Thymus (tissue), 11 donors: ENCODE data around the gene OBP2A. TPM values are rescaled to one million over a fixed set of nuclear protein-coding genes. Genes with fewer than 3 reads are reported as not detected.
A peak's percentile ranks its signal among the peaks of the same experiment; 100 is the strongest.
"Not testable (repeated sequence)": the region's sequence is repeated elsewhere in the genome, so short reads cannot be mapped to it uniquely, and the experiment has no call there.

ENCODE experiments used
- DNase-seq, 9 donors: peaks; one replicate each; pipeline ENCODE4 v3.0.0-alpha.2; 2013; ENCODE audit warnings: low spot score in 9 of 9, low read depth in 6 of 9, missing footprints in 1 of 9
- H3K27ac ChIP-seq, 2 donors: one replicate each; pipeline ENCODE4 v1.5.1; 2013; ENCODE audit warnings: control low read depth in 1 of 2, low read depth in 1 of 2, low read length in 1 of 2, mild to moderate bottlenecking in 1 of 2, moderate library complexity in 1 of 2
- H3K27me3 ChIP-seq, 2 donors: one replicate each; pipeline ENCODE4 v1.5.1; 2013; ENCODE audit warnings: low read length in 1 of 2; ENCODE audit not compliant: control insufficient read depth in 2 of 2, insufficient read depth in 1 of 2
- H3K36me3 ChIP-seq, 2 donors: one replicate each; pipeline ENCODE4 v1.5.1; 2013; ENCODE audit warnings: low read length in 1 of 2, mild to moderate bottlenecking in 1 of 2, moderate library complexity in 1 of 2; ENCODE audit not compliant: control insufficient read depth in 2 of 2, insufficient read depth in 2 of 2
- H3K4me1 ChIP-seq, 2 donors: one replicate each; pipeline ENCODE4 v1.5.1; 2013; ENCODE audit warnings: low read length in 2 of 2; ENCODE audit not compliant: control insufficient read depth in 2 of 2, insufficient read depth in 2 of 2
- H3K4me3 ChIP-seq, 2 donors: one replicate each; pipeline ENCODE4 v1.5.1; 2013; ENCODE audit warnings: low read length in 2 of 2, control low read depth in 1 of 2, mild to moderate bottlenecking in 1 of 2
- H3K9me3 ChIP-seq, 2 donors: one replicate each; pipeline ENCODE4 v1.5.1; 2013; ENCODE audit warnings: low read length in 1 of 2, mild to moderate bottlenecking in 1 of 2; ENCODE audit not compliant: control insufficient read depth in 2 of 2, insufficient read depth in 1 of 2
- WGBS: extraction: QIAGEN DNeasy Blood & Tissue Kit; methylation state at CpG from one replicate; pipeline ENCODE4 v1.1.7; 2013; 5-methylcytosine and 5-hydroxymethylcytosine counted together
- polyA plus RNA-seq: library from polyadenylated mRNA; stranded (reverse); fragments of 200-250 nt; gene quantifications from one replicate; pipeline ENCODE4 v1.2.3, GENCODE V29; 2013
- total RNA-seq: library from RNA; stranded (reverse); fragments of 120-200 nt; gene quantifications from one replicate; pipeline ENCODE4 v1.2.4, GENCODE V29; 2013
- donor health status: healthy.

OBP2A gene
- total and polyA plus RNA-seq, 2 donors: 0.09 TPM; not detected in 1

DNA sequence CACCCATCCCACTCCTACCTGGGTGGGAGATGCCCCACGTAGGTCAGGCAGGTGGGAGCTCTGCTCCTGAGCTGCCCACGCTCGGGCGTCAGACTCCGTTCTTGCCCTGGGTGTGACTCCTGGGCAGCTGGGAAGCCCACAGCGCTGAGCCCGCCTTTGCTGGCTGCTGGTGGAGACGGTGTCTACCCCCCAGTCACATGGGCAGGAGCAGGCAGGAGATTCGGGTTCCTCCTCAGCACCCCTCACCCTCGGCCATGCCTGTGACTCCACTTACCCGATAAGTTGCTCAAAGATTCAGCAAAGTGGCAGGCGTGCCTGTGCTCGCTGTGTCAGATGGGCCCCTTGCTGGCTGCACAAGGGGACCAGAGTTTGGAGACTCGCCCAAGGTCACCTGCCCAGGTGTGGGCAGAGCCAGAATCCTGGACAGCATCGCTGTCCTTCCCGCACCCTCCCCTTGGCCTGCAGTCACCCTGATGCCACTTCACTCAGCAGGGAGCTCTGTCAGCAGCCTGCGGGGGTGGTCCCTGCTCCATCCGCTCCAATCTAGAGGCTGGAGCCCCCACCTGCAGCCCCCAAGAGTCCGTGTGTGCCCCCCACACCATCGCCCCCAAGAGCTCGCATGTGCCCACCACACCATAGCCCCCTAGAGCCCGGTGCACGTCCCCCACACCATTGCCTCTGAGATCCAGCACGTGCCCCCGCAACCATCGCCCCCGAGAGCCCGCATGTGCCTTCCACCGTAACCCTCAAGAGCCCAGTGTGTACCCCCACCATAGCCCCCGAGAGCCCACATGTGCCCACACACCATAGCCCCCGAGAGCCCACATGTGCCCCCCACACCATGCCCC lies 20.5 kb upstream of the OBP2A start:
- DNase-seq: no peak
- Histone ChIP-seq H3K9me3 (peaks cover 3 to 9% of the 10 kb centered on the region in 2 donors), H3K36me3 (no peaks in the 10 kb centered on the region), H3K27ac (no peak overlapping the region), H3K4me1 (no peaks in the 10 kb centered on the region), H3K4me3 (no peak overlapping the region), H3K27me3 (no peaks in the 10 kb centered on the region)
- 88% methylated on average over 31 of the region's 31 CpGs for WGBS

GRCh38 chr9:135526089-135526729 lies 19.7 kb upstream of the OBP2A start:
- WGBS: 84% methylated on average over 11 of the region's 11 CpGs
- Histone ChIP-seq H3K27ac (no peak overlapping the region), H3K9me3 (peaks cover 3 to 9% of the 10 kb centered on the region in 2 donors), H3K36me3 (no peaks in the 10 kb centered on the region), H3K4me1 (no peaks in the 10 kb centered on the region), H3K27me3 (no peaks in the 10 kb centered on the region), H3K4me3 (no peak overlapping the region)
- DNase-seq: no peak

DNA sequence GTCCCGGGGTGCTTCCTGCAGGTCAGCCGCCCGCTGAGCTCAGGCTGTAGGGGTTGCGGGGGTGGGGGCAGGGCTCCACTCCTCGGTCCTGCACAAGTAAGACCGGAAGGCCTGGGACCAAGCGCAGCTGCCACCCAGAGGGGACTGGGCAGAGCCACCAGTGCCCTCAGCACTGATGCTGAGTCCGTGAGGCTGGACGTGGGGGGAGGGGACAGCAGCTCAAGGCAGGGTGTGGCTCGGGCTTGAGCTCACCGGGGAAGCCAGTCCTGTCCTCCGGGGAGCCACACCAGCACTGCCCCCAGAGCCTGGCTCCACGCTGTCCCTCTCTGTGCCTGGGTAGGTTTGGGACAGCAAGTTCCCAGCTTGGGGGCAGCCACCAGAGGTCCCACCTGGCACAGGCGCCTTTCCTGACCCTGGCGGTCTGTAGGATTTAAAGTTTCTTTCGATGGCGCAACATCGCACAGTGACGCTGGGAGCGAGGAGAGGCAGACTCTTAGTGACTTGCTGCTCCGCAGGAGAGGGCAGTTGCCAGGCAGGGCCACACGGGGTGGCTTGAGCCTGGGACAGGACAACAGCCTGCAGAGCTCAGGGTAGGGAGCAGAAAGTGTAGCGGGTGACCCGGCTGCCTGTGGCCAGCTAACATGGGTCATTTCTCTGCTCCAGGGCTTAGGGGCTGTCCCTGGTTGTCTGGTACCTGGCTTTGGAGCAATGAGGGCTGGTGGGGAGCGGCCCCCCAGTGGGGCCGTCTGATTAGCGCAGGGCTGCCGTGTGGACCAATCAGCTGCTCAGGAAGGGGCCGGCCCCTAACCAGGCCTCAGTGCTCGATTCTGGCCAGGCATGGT lies 19.0 kb upstream of the OBP2A start:
- no peak for DNase-seq
- no peak overlapping the region for H3K27ac ChIP-seq
- H3K36me3 ChIP-seq: no peaks in the 10 kb centered on the region
- no peaks in the 10 kb centered on the region for H3K27me3 ChIP-seq
- WGBS: 78% methylated on average over 30 of the region's 30 CpGs
- H3K9me3 ChIP-seq: peaks cover 3 to 9% of the 10 kb centered on the region in 2 donors
- no peak overlapping the region for H3K4me3 ChIP-seq
- no peaks in the 10 kb centered on the region for H3K4me1 ChIP-seq

- H3K27ac ChIP-seq, H3K36me3 ChIP-seq, H3K4me1 ChIP-seq, H3K9me3 ChIP-seq, H3K27me3 ChIP-seq, DNase-seq, H3K4me3 ChIP-seq: not testable (repeated sequence)
- 93% methylated on average over 10 of the region's 10 CpGs for WGBS
These were observed 17.0 kb upstream of the OBP2A start for GRCh38 chr9:135528842-135529435.

DNA sequence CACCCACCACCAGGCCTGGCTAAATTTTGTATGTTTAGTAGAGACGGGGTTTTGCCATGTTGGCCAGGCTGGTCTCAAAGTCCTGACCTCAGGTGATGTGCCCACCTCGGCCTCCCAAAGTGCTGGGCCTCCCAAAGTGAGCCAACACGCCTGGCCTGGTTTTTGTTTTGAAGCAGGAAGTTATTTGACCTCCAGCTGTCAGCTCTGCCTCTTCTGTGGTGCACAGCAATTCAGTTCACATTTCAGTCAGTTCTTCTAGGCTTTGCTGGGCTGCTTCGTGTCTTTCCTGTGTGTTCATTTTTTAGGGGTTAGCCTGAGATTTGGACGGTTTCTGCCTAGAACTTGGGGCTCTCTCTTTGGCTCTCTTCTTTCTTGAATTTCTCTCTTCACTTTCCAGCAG lies 15.8 kb upstream of the OBP2A start:
- peaks cover 0 to 8% of the 10 kb centered on the region in 2 donors for H3K27me3 ChIP-seq
- DNase-seq: no peak

GRCh38 chr9:135531096-135531495 lies 14.8 kb upstream of the OBP2A start:
- Histone ChIP-seq H3K9me3 (peaks cover 3 to 9% of the 10 kb centered on the region in 2 donors), H3K4me3 (no peak overlapping the region), H3K27ac (no peak overlapping the region), H3K36me3 (no peaks in the 10 kb centered on the region), H3K4me1 (no peaks in the 10 kb centered on the region), H3K27me3 (peaks cover 0 to 8% of the 10 kb centered on the region in 2 donors)
- DNase-seq: no peak
- WGBS: 95% methylated on average over 10 of the region's 10 CpGs

More for the DNA sequence above, 15.8 kb upstream of the OBP2A start:
- Histone ChIP-seq H3K27ac (no peak overlapping the region), H3K4me3 (no peak overlapping the region), H3K36me3 (no peaks in the 10 kb centered on the region), H3K4me1 (no peaks in the 10 kb centered on the region), H3K9me3 (peaks cover 3 to 9% of the 10 kb centered on the region in 2 donors)
- 89% methylated on average over 5 of the region's 5 CpGs for WGBS

DNA sequence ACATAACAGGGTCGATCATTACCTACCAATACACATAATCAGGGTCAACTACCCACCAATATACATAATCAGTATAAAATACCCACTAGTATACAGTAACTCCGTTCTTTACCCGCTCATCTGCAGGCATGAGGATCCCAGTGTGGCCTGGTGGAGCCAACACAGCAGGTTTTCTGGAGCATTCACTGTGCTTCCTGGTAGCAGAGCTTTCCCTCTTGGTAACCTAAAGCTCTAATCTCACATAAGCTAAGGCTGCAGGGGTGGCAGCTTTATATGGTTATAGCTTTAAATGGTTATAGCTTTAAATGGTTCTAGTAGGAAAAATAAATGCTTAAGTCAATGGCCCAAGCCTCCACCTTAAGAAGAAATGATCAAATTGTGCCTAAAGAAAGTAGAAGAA lies 12.8 kb upstream of the OBP2A start:
- DNase-seq: peak in 1 of 9 donors; percentile 3
- Histone ChIP-seq H3K27ac (no peak overlapping the region), H3K27me3 (peaks cover 0 to 8% of the 10 kb centered on the region in 2 donors), H3K4me1 (no peaks in the 10 kb centered on the region), H3K9me3 (peaks cover 0 to 2% of the 10 kb centered on the region in 2 donors), H3K36me3 (no peaks in the 10 kb centered on the region), H3K4me3 (no peak overlapping the region)
- WGBS: 96% methylated on average over 3 of the region's 3 CpGs

DNA sequence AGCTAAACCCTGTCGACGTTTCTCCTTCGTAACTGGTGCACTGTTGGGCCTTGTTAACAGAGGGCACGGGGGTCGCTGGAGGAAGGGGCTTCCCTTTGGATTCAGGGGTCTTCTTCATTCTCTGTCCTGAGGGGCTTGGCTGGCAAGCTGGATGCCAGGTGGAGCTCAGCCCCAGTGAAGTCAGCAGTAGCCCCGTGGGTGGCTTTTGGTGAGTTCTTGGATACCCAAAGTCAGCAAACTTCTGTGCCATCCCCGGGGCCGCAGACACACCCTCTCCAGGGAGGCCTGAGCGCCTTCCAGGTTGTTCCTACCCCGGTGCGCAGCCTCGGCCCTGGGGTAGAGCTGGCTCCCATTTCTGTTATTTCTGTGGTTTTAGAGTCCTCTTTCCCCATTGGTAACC lies 12.3 kb upstream of the OBP2A start:
- H3K4me1 ChIP-seq: no peaks in the 10 kb centered on the region
- H3K27ac ChIP-seq: no peak overlapping the region
- 94% methylated on average over 12 of the region's 12 CpGs for WGBS
- no peaks in the 10 kb centered on the region for H3K36me3 ChIP-seq
- H3K27me3 ChIP-seq: peaks cover 0 to 8% of the 10 kb centered on the region in 2 donors
- DNase-seq: no peak
- no peaks in the 10 kb centered on the region for H3K9me3 ChIP-seq
- no peak overlapping the region for H3K4me3 ChIP-seq
